OCI-LY7 (cell line): ENCODE results near the gene CS. TPM values are rescaled to one million over a fixed set of nuclear protein-coding genes. Genes with fewer than 3 reads are reported as not detected.

Experiments
- BruUV-seq: library from RNA; stranded (reverse); fragments of 400-500 nt; replicated peaks from 2 replicates; lab custom pipeline; 2021; lab: Mats Ljungman, UMichigan
- CTCF ChIA-PET: fragments of 300-600 bp; sonication (Branson Sonifier 250); formaldehyde crosslinking; loops from one replicate; lab custom pipeline; 2022; ENCODE audit warnings: antibody characterized with exemption; ENCODE audit not compliant: unreplicated experiment; lab: Charles Lee
- POLR2A ChIA-PET: fragments of 300-600 bp; sonication (Branson Sonifier 250); formaldehyde crosslinking; loops from one replicate; lab custom pipeline; 2022; ENCODE audit warnings: antibody characterized with exemption; lab: Charles Lee
- DNase-seq: peaks from one replicate; pipeline ENCODE4 v3.0.0-alpha.2; 2015; ENCODE audit warnings: low spot score
- H2AFZ ChIP-seq: fragments of 200-600 bp; sonication (generic), shearing (Covaris generic); 2 replicates; pipeline ENCODE4 v1.6.1; 2014; ENCODE audit warnings: mild to moderate bottlenecking, antibody characterized with exemption, low read length, moderate library complexity
- H3K27ac ChIP-seq: fragments of 200-600 bp; sonication (generic); 2 replicates; pipeline ENCODE4 v1.5.1; 2014; ENCODE audit warnings: mixed run types, low read depth, mild to moderate bottlenecking, moderate library complexity, low read length, inconsistent platforms; ENCODE audit not compliant: poor library complexity, severe bottlenecking
- H3K36me3 ChIP-seq: fragments of 200-600 bp; sonication (generic); 2 replicates; pipeline ENCODE4 v1.6.1; 2014; ENCODE audit warnings: mild to moderate bottlenecking, antibody characterized with exemption, low read length, moderate library complexity, mixed read lengths; ENCODE audit not compliant: insufficient read depth
- H3K4me1 ChIP-seq: fragments of 200-600 bp; sonication (generic); 2 replicates; pipeline ENCODE4 v1.5.1; 2014; ENCODE audit warnings: mild to moderate bottlenecking, low read length; ENCODE audit not compliant: insufficient read depth, poor library complexity, severe bottlenecking
- H3K4me2 ChIP-seq: fragments of 200-600 bp; sonication (generic); 2 replicates; pipeline ENCODE4 v1.6.1; 2014; ENCODE audit warnings: mild to moderate bottlenecking, low read length
- H3K4me3 ChIP-seq: fragments of 200-600 bp; sonication (generic); 2 replicates; pipeline ENCODE4 v1.5.1; 2014; ENCODE audit warnings: mild to moderate bottlenecking, low read depth, low read length; ENCODE audit not compliant: poor library complexity, severe bottlenecking
- H3K79me2 ChIP-seq: fragments of 200-600 bp; sonication (generic); 2 replicates; pipeline ENCODE4 v1.6.1; 2016; ENCODE audit warnings: low read depth, mild to moderate bottlenecking, low read length, moderate library complexity, mixed read lengths; ENCODE audit not compliant: insufficient read depth
- H3K9me2 ChIP-seq: fragments of 200-600 bp; sonication (generic); 2 replicates; pipeline ENCODE4 v1.6.1; 2016; ENCODE audit warnings: mild to moderate bottlenecking, low read length, mixed read lengths; ENCODE audit not compliant: insufficient read depth
- H3K9me3 ChIP-seq: fragments of 200-600 bp; sonication (generic); 2 replicates; pipeline ENCODE4 v1.6.1; 2014; ENCODE audit warnings: mild to moderate bottlenecking, mixed run types, low read length, mixed read lengths
- H4K20me1 ChIP-seq: fragments of 200-600 bp; sonication (generic); 2 replicates; pipeline ENCODE4 v1.6.1; 2014; ENCODE audit warnings: mild to moderate bottlenecking, antibody characterized with exemption, low read length, moderate library complexity, mixed read lengths; ENCODE audit not compliant: insufficient read depth
- EZH2phosphoT487 ChIP-seq: fragments of 200-600 bp; sonication (generic); IDR thresholded peaks from 2 replicates; pipeline ENCODE4 v1.6.1; 2018; ENCODE audit warnings: low read depth, borderline replicate concordance, mild to moderate bottlenecking, mixed run types, antibody characterized with exemption, low read length, moderate library complexity, mixed read lengths
- intact Hi-C: fragments of 100-400 bp; cut with micrococcal nuclease; formaldehyde crosslinking; loops from one replicate; pipeline ENCODE4 v1.10.0; 2022; ENCODE audit not compliant: unreplicated experiment
- total RNA-seq, 2 experiments: library from RNA; depleted of rRNA in 1 of 2; stranded (reverse); fragments of >200 nt in 1 of 2; shearing (Covaris generic) in 1 of 2; gene quantifications; 2 replicates each; pipeline ENCODE4 v1.2.3, GENCODE V29; 2014 to 2022
- TF ChIP-seq, protein P1 (sequence below): fragments of 200-600 bp; sonication (generic); conservative IDR thresholded peaks from 2 replicates; pipeline ENCODE4 v1.5.1; 2014; ENCODE audit warnings: mild to moderate bottlenecking, antibody characterized with exemption, low read length, moderate library complexity, mixed read lengths

Gene CS
- total RNA-seq, 2 experiments from 2014 or later = 154 to 262 TPM

DNA sequence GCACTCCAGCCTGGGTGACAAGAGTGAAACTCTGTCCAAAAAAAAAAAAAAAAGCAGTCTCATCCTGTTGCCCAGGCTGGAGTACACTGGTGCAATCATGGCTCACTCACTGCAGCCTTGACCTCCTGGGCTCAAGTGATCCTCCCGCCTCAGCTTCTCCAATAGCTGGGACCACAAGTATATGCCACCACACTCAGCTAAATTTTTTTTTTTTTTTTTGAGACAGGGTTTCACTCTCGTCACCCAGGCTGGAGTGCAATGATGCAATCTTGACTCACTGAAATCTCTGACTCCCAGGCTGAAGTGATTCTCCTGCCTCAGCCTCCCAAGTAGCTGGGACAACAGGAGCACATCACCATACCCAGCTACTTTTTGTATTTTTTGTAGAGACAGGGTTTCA, 20.9 kb upstream of the CS start:
- intact Hi-C loops = no loop called here
- ChIA-PET CTCF (no interaction called here), POLR2A (interaction anchor here (0.7 kb wide), 2 partner anchors 58 to 162 kb away, joined by 3 to 4 read pairs; no protein-coding TSS in a partner anchor)
- no TSS peak for BruUV-seq
- no peak for DNase-seq
- Histone ChIP-seq H3K36me3 (peaks cover 59% of the 10 kb centered on the region), H3K79me2 (no peaks in the 10 kb centered on the region), H3K9me3 (no peaks in the 10 kb centered on the region), H4K20me1 (no peaks in the 10 kb centered on the region), H3K4me2 (no peak overlapping the region), H3K9me2 (no peaks in the 10 kb centered on the region), H3K27ac (no peak overlapping the region), H3K4me3 (no peak overlapping the region), H2AFZ (no peak overlapping the region), H3K4me1 (peaks cover 7% of the 10 kb centered on the region)
- TF ChIP-seq EZH2phosphoT487 = no peak
- TF ChIP-seq, protein P1, sequence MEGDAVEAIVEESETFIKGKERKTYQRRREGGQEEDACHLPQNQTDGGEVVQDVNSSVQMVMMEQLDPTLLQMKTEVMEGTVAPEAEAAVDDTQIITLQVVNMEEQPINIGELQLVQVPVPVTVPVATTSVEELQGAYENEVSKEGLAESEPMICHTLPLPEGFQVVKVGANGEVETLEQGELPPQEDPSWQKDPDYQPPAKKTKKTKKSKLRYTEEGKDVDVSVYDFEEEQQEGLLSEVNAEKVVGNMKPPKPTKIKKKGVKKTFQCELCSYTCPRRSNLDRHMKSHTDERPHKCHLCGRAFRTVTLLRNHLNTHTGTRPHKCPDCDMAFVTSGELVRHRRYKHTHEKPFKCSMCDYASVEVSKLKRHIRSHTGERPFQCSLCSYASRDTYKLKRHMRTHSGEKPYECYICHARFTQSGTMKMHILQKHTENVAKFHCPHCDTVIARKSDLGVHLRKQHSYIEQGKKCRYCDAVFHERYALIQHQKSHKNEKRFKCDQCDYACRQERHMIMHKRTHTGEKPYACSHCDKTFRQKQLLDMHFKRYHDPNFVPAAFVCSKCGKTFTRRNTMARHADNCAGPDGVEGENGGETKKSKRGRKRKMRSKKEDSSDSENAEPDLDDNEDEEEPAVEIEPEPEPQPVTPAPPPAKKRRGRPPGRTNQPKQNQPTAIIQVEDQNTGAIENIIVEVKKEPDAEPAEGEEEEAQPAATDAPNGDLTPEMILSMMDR = no peak

DNA sequence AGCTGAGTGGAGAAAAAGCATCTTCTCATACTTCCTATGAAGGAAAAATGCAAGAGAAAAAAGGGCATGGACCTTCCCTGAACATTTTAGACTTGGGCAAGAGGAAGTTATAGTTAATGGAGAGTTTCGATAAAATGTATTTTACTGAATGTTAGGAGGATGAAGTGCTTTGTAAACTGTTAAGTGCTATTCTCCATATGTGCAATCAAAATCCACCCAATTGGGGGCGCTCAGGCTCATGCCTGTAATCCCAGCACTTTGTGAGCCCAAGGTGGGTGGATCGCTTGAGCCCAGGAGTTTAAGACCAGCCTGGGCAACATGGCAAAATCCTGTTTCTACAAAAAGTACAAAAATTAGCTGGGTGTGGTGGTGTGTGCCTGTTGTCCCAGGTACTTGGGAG, 17.5 kb upstream of the CS start:
- H4K20me1 ChIP-seq = no peaks in the 10 kb centered on the region
- TF ChIP-seq, protein P1 = peak; percentile 63
- TF ChIP-seq EZH2phosphoT487 = no peak
- intact Hi-C loops = loop anchor here (5.0 kb wide), 1 partner anchor 60 kb away; no protein-coding TSS in a partner anchor
- no peaks in the 10 kb centered on the region for H3K9me2 ChIP-seq
- no peaks in the 10 kb centered on the region for H3K9me3 ChIP-seq
- H3K79me2 ChIP-seq = peaks cover 15% of the 10 kb centered on the region; the same call in 1 of the 2 replicates
- no peak overlapping the region for H3K4me2 ChIP-seq
- POLR2A ChIA-PET = interaction anchor here (0.6 to 2.7 kb wide), 3 partner anchors 20 to 144 kb away, joined by 3 to 17 read pairs (median 3); no protein-coding TSS in a partner anchor
- DNase-seq = no peak
- BruUV-seq = no TSS peak
- H3K4me1 ChIP-seq = peaks cover 14% of the 10 kb centered on the region
- peaks cover 42% of the 10 kb centered on the region for H3K36me3 ChIP-seq
- no peak overlapping the region for H3K4me3 ChIP-seq
- CTCF ChIA-PET = no interaction called here
- no peak overlapping the region for H3K27ac ChIP-seq
- H2AFZ ChIP-seq = no peak overlapping the region
